GM19324 (cell line): ENCODE measurements around the gene CCDC73.
"Not testable (repeated sequence)": the region's sequence is repeated elsewhere in the genome, so short reads cannot be mapped to it uniquely, and the experiment has no call there.

Experiments used
- ATAC-seq: cut with Tn5 transposase; IDR thresholded peaks from one replicate; pipeline ENCODE4 v1.9.1; 2021; ENCODE audit warnings: mild to moderate bottlenecking, moderate library complexity; ENCODE audit not compliant: unreplicated experiment, low FRiP score

Gene CCDC73

DNA sequence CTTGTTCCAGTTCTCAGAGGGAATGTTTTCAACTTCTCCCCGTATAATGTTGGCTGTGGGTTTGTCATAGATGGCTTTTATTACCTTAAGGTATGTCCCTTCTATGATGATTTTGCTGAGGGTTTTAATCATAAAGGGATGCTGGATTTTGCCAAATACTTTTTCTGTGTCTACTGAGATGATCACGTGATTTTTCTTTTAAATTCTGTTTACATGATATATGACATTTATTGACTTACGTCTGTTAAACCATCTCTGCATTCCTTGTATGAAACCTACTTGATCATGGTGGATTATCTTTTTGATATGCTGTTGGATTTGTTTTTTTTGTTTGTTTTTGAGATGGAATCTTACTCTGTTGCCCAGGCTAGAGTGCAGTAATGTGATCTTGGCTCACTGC is 85.5 kb downstream of the CCDC73 start:
- ATAC-seq = not testable (repeated sequence)

DNA sequence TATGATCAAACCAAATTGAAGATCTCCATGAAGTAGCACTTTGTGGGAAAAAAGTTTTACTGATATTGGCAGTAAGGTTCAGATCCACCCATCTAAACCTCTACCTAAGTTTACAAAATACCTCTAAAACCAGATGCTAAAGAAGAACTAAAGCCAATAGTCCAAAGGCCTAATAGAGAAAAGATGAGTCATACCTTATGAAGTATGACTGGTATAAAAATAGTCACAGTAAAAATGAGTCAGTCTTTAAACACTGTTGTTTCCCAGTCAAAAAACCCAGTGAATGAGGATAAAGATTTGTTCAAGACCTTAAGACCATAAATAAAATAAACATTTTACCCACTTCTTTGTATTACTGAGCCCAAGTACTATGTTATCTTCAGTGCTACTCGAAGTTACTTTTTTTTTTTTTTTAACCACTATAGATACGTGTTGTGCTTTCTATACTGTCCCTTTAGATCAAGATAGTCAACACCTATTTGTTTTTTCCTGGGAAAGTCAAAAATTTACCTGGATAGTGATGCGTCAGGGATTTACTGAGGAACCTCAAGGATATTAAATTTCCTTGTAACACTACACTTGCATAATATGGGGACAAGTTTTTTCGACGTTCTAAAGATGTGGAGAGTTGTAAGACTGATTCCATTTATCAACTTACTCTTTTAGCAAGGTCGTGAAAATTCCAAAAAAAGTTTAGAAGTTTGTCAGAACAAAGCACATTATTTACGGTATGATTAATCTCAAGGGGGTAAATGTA is 87.3 kb downstream of the CCDC73 start:
- ATAC-seq = no peak

GRCh38 chr11:32705309-32706033 is 89.0 kb downstream of the CCDC73 start:
- no peak for ATAC-seq

DNA sequence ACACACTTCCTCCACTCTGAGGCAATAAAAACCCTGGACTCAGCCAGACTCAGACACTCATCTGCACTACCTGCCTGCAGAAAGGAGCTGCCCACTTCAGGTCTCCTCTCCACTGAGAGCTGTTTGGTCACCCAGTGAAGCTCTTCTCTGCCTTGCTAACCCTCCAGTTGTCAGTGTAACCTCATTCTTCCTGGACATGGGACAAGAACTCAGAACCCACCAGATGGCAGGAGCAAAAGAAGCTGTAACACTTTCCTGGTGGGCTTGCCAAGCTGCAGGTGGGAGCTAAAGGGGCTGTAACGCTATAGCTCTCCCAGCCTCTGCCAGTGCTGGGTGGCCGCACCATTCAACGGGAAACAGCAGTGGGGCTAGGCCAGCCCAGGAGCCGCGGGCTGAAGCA is 89.7 kb downstream of the CCDC73 start:
- no peak for ATAC-seq

- no peak for ATAC-seq
These were observed 90.2 kb downstream of the CCDC73 start for GRCh38 chr11:32704261-32704660.

- ATAC-seq = no peak
These were observed 92.8 kb downstream of the CCDC73 start for GRCh38 chr11:32701616-32702015.

GRCh38 chr11:32698579-32698978 is 95.9 kb downstream of the CCDC73 start:
- no peak for ATAC-seq

GRCh38 chr11:32671051-32671450 is 123.4 kb downstream of the CCDC73 start:
- ATAC-seq = no peak

DNA sequence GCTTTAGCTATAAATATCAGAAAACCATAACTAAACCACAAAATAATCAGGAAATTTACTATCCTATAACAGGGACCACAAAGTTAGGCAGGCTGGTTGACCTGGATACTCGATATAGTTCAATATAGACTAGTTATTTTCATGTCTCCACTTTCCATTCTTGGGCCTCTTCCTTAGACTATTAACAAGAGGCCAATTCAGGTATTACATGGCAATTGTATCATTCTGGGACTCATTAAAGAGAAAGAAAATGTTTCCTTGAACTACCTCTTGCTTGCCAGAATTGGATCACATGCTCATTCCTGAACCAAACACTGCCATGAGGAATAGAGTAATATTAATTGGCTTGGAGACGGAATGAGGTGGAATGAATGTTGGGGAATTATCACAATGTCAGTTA is 134.8 kb downstream of the CCDC73 start:
- ATAC-seq = no peak

DNA sequence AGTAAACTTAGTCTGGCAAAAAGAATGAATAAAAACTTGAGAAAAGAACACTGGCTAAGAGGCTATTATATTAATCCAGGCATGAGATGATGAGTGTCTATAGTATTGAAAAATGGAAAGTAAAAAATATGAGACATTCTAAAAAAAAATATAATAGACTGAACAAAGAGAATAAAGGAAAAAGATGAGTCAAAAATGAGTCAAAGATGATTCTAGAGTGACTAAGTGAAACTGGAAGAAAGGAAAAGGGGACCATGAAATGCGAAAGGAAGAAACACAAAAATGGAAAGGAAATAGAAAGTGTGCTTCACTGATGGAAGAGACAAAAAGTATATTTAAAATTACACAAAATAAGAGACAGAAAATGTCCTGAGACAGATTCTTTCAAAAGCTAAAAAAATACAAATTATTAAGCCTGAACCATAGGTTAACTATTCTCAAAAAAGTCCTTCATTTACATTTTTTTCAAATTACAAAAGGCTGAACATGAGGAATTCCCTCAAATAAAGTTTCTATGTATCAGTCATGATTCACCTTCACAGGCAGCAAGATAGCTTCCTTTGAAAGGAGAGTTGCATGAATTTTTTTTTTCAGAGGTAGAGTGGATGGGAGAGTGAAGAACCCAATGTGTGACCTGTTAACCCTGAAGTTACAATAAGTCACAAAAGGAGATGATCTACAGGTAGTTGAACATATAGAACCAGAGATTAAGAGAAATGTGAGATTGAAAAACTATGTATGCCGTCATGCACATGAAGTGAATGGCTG is 135.6 kb downstream of the CCDC73 start:
- ATAC-seq = no peak

GRCh38 chr11:32643526-32643925 is 150.9 kb downstream of the CCDC73 start:
- no peak for ATAC-seq

DNA sequence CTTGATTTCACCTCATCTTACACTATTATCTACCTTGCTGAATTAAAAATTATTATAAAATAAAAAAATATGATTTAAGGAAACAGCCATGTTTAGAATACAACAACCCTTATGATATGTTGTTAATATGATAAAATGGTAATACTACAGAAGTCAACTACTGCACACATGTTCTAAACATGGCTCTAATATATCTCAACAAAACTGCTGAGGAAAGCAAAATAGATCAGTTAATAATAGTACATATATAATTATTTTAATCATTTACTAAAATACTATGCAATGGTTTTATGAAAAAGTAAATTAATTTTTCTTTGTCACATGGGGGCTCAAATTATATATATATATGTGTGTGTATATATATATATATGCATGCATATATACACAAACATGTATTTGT is 153.1 kb downstream of the CCDC73 start:
- ATAC-seq = no peak

DNA sequence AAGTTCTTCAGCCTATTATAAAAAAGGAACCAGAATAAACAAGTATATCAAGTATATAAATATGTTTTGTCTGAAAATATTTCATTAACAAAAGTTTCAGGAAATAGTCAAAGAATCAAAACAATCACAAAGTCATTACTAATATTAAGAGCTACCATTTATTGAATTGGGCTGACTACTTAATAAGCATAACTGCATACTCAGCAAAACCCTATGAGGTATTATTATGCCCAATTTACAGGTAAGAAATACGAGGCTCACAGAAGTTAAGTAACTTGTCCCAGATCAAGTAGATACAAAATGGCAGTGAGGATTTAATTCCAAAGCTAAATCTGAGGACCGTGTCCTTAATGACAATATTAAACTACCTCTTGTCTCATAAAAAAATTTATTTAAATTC is 158.6 kb downstream of the CCDC73 start:
- ATAC-seq = no peak

- no peak for ATAC-seq
These were observed 163.6 kb downstream of the CCDC73 start for GRCh38 chr11:32630844-32631243.

DNA sequence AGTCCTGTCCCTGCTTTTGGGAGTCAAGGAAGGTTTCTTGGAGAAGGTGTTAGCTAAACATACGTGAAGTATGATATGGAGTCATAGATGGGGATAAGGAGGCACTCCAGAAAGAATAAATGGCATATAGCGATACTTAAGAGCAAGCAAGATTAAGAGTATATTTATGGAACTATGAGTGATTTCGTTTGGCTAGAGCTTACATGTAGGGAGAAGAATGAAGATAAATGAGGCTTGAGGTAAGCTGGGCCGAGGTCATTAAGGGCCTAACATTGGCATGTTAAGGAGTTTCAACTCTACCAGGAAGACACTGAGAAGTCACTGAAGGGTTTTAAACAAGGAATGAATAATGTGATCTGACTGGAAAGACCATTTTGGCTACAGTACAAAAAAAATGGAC is 177.6 kb downstream of the CCDC73 start:
- no peak for ATAC-seq

- no peak for ATAC-seq
These were observed 179.0 kb downstream of the CCDC73 start for GRCh38 chr11:32615422-32615821.

DNA sequence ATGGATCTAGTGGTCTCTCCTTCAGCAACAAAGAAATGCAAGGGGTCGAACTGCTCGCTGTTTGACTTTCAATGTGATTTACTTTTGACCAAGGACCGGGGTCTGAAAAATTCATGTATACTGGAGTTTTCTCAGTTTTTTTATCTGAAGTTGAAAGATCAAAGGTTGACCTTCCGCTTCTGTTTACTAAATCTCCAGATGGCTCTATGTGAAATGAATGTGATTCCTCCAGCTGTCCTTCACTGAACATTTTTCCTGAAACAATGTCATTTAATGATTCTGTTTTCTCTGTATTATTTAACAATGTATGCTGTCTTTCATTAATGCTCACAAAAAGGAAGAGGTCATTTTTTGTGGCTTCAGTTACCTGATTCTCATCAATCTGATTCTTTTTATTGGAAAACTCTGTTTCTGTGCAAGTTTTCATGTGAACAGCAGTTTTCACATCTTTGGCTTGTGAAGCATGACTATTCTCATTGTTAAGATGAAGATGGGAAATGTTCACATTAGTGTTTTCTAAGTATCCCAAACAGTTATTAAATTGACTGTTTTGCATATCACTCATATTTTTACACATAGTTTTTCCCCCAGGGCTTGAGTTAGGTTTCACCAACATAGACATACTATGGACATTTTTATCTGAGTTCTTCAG is 180.8 kb downstream of the CCDC73 start:
- no peak for ATAC-seq

DNA sequence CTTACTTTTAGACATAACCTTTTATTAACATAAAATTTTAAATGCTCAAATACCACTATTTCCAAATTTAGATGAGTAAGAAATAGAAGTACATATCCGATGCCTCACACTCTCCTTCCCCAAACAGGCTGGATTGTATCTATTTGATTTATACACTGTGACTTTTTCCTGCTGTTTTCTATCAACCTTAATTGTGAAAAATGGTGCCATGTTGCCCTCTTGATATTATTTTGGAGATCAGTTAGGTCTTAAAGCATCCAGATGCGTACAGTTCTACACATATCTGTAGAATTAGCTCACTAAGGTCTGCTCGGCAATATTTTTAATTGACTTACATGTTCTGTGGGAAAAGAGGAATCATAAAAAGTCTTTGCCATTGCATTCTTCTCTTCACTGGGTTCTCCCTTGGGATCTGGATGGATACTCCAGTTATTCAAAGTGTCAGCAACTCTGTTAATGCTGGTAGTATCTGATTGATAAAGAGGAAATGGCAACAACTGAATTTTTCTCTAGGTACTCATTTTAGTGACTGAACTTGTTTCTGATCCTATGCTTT is 183.6 kb downstream of the CCDC73 start:
- no peak for ATAC-seq

GRCh38 chr11:32608826-32609225 is 185.6 kb downstream of the CCDC73 start:
- ATAC-seq = not testable (repeated sequence)

DNA sequence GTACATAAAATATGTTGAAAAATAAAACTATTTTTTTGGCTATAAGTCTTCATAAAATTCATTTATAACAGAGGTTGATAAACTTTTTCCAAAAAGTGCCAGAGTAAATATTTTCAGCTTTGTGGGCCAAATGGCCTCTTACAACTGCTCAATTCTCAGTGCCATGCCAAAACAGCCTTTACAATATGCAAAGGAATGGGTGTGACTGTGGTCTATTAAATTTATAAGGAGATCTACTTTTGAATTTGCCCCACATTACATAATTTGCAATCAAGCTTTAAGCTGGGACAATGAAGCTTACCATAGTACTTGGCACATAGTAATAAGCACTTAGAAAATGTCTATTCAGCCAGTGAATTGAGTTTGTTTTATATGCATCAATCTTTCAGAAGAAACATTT is 188.2 kb downstream of the CCDC73 start:
- no peak for ATAC-seq
